IPS-NIHi7 (cell line): ENCODE measurements around the gene CFD.
"Not testable (repeated sequence)": the region's sequence is repeated elsewhere in the genome, so short reads cannot be mapped to it uniquely, and the experiment has no call there.

Source experiments
- DNase-seq: peaks from one replicate; pipeline ENCODE4 v3.0.0; 2012; ENCODE audit warnings: mixed read lengths; ENCODE audit errors: extremely low spot score

The CFD gene

GRCh38 chr19:858868-859843 lies at the start of gene CFD:
Gene CFD, plus strand, starts transcription at chr19:859664. Its CDS starts 26 bp downstream, at chr19:859690.
- DNase-seq, result no peak

GRCh38 chr19:810077-810855 lies 49.2 kb upstream of the CFD start:
- no peak for DNase-seq

- DNase-seq, result no peak
Observed at GRCh38 chr19:810883-811489, 48.5 kb upstream of the CFD start.

- no peak for DNase-seq
Observed at GRCh38 chr19:811506-812048, 47.9 kb upstream of the CFD start.

GRCh38 chr19:812049-812746 lies 47.3 kb upstream of the CFD start:
- no peak for DNase-seq

GRCh38 chr19:812747-813218 lies 46.7 kb upstream of the CFD start:
- no peak for DNase-seq

GRCh38 chr19:813219-814151 lies 46.0 kb upstream of the CFD start:
- no peak for DNase-seq

GRCh38 chr19:814152-815078 lies 45.0 kb upstream of the CFD start:
- DNase-seq, result no peak

GRCh38 chr19:815079-815774 lies 44.2 kb upstream of the CFD start:
- no peak for DNase-seq

GRCh38 chr19:815775-816499 lies 43.5 kb upstream of the CFD start:
- DNase-seq, result no peak

GRCh38 chr19:816500-816857 lies 43.0 kb upstream of the CFD start:
- DNase-seq, result no peak

- not testable (repeated sequence) for DNase-seq
Observed at GRCh38 chr19:820212-820611, 39.3 kb upstream of the CFD start.

- DNase-seq, result no peak
Observed at GRCh38 chr19:821231-821824, 38.1 kb upstream of the CFD start.

- peak; percentile 80 for DNase-seq
Observed at GRCh38 chr19:821825-822503, 37.5 kb upstream of the CFD start, which contains the start of gene PLPPR3. Gene PLPPR3, minus strand, starts transcription at chr19:821955. Its CDS starts 396 bp downstream, at chr19:821559.

GRCh38 chr19:823565-824121 lies 35.8 kb upstream of the CFD start:
- no peak for DNase-seq

- no peak for DNase-seq
Observed at GRCh38 chr19:824885-825284, 34.6 kb upstream of the CFD start.
